HepG2 (cell line): ENCODE results near the gene SECTM1. TPM values are rescaled to one million over a fixed set of nuclear protein-coding genes. Genes with fewer than 3 reads are reported as not detected.

Source experiments
- AHR ChIP-seq: IDR thresholded peaks from 2 replicates; pipeline ENCODE4 v1.6.1; 2018; ENCODE audit warnings: missing genetic modification reagents, missing compliant biosample characterization
- EHMT2 ChIP-seq: fragments of 200-600 bp; sonication (generic); IDR thresholded peaks from 2 replicates; pipeline ENCODE4 v1.7.0; 2017; ENCODE audit warnings: antibody characterized with exemption, low read depth, low read length, borderline replicate concordance
- HOMEZ ChIP-seq: IDR thresholded peaks from 2 replicates; pipeline ENCODE4 v1.6.1; 2016; ENCODE audit warnings: low read depth
- HOXA9 ChIP-seq: sonication (generic); formaldehyde crosslinking; IDR thresholded peaks from 2 replicates; pipeline ENCODE4 v1.8.1; 2022; ENCODE audit warnings: missing genetic modification reagents, mild to moderate bottlenecking, moderate library complexity, borderline replicate concordance
- IRF2 ChIP-seq: IDR thresholded peaks from 2 replicates; pipeline ENCODE4 v1.6.1; 2018; ENCODE audit warnings: missing genetic modification reagents, missing compliant biosample characterization
- JDP2 ChIP-seq: sonication (generic); formaldehyde crosslinking; IDR thresholded peaks from 2 replicates; pipeline ENCODE4 v1.8.1; 2022; ENCODE audit warnings: missing genetic modification reagents, borderline replicate concordance
- KLF6 ChIP-seq: IDR thresholded peaks from 2 replicates; pipeline ENCODE4 v1.8.0; 2016; ENCODE audit warnings: missing biosample characterization, missing genetic modification reagents
- MAZ ChIP-seq, 2 experiments: sonication (generic) in 1 of 2; formaldehyde crosslinking in 1 of 2; IDR thresholded peaks; 2 replicates each; pipeline versions ENCODE4 v1.5.0 to v1.6.1; 2012 to 2020; ENCODE audit warnings: low read depth in 2 of 2, mild to moderate bottlenecking in 2 of 2, borderline replicate concordance in 1 of 2, improper control_type of control experiment in 1 of 2, low read length in 1 of 2, missing genetic modification reagents in 1 of 2, moderate library complexity in 1 of 2
- MEF2D ChIP-seq: sonication (generic); formaldehyde crosslinking; IDR thresholded peaks from 2 replicates; pipeline ENCODE4 v1.5.1; 2020; ENCODE audit warnings: mild to moderate bottlenecking, missing genetic modification reagents
- PAWR ChIP-seq: sonication (generic); formaldehyde crosslinking; IDR thresholded peaks from 2 replicates; pipeline ENCODE4 v1.4.0; 2020; ENCODE audit warnings: missing genetic modification reagents, mild to moderate bottlenecking, borderline replicate concordance
- ZBTB34 ChIP-seq: sonication (generic); formaldehyde crosslinking; IDR thresholded peaks from 2 replicates; pipeline ENCODE4 v1.8.0; 2022; ENCODE audit warnings: mild to moderate bottlenecking, missing genetic modification reagents
- ZBTB49 ChIP-seq: sonication (generic); formaldehyde crosslinking; IDR thresholded peaks from 2 replicates; pipeline ENCODE4 v1.4.0; 2020; ENCODE audit warnings: missing genetic modification reagents, borderline replicate concordance
- ZFP62 ChIP-seq: sonication (generic); formaldehyde crosslinking; IDR thresholded peaks from 2 replicates; pipeline ENCODE4 v1.4.0; 2020; ENCODE audit warnings: missing genetic modification reagents
- ZNF274 ChIP-seq: sonication (generic); formaldehyde crosslinking; IDR thresholded peaks from 2 replicates; pipeline ENCODE4 v1.5.1; 2020; ENCODE audit warnings: mild to moderate bottlenecking, missing genetic modification reagents
- ZNF292 ChIP-seq: sonication (generic); formaldehyde crosslinking; IDR thresholded peaks from 2 replicates; pipeline ENCODE4 v1.8.1; 2022; ENCODE audit warnings: mild to moderate bottlenecking, low read depth, missing genetic modification reagents, borderline replicate concordance
- ZNF550 ChIP-seq: sonication (generic); formaldehyde crosslinking; IDR thresholded peaks from 2 replicates; pipeline ENCODE4 v1.4.0; 2020; ENCODE audit warnings: mild to moderate bottlenecking, missing genetic modification reagents, borderline replicate concordance
- ZNF557 ChIP-seq: sonication (generic); formaldehyde crosslinking; IDR thresholded peaks from 2 replicates; pipeline ENCODE4 v1.4.0; 2020; ENCODE audit warnings: missing genetic modification reagents
- ZUFSP ChIP-seq: sonication (generic); formaldehyde crosslinking; IDR thresholded peaks from 2 replicates; pipeline ENCODE4 v1.9.0; 2021; ENCODE audit warnings: missing genetic modification reagents, mild to moderate bottlenecking, borderline replicate concordance
- polyA plus RNA-seq, 8 experiments: library from polyadenylated mRNA; depleted of rRNA in 3 of 8; stranded (reverse) in 7 of 8; unstranded in 1 of 8; fragments of >200 nt; fragmentation: Illumina TruSeq in 4 of 8; extraction: Trizol in 4 of 8; gene quantifications; 2 replicates each; pipeline versions ENCODE4 v1.2.1 to v1.2.3, GENCODE V29; 2011 to 2016; ENCODE audit warnings: low read depth in 4 of 8, missing spikeins in 1 of 8, mixed read lengths in 1 of 8; ENCODE audit not compliant: insufficient read depth in 1 of 8
- total RNA-seq, 5 experiments: library from RNA; depleted of rRNA; stranded (reverse); fragments of >200 nt; fragmentation: Illumina TruSeq; extraction: Trizol; gene quantifications; 2 replicates each; pipeline ENCODE4 v1.2.3, GENCODE V29; 2016; ENCODE audit warnings: low read depth in 1 of 5
- TF ChIP-seq, protein P1 (sequence below): IDR thresholded peaks from 2 replicates; pipeline ENCODE4 v1.6.1; 2018; ENCODE audit warnings: missing genetic modification reagents, mild to moderate bottlenecking, missing compliant biosample characterization

Gene SECTM1
- total and polyA plus RNA-seq, 2 of the 13 experiments (the other 11 are each of a cell fraction or from before 2014, with no cell fraction given) = 3.5 to 5.3 TPM

DNA sequence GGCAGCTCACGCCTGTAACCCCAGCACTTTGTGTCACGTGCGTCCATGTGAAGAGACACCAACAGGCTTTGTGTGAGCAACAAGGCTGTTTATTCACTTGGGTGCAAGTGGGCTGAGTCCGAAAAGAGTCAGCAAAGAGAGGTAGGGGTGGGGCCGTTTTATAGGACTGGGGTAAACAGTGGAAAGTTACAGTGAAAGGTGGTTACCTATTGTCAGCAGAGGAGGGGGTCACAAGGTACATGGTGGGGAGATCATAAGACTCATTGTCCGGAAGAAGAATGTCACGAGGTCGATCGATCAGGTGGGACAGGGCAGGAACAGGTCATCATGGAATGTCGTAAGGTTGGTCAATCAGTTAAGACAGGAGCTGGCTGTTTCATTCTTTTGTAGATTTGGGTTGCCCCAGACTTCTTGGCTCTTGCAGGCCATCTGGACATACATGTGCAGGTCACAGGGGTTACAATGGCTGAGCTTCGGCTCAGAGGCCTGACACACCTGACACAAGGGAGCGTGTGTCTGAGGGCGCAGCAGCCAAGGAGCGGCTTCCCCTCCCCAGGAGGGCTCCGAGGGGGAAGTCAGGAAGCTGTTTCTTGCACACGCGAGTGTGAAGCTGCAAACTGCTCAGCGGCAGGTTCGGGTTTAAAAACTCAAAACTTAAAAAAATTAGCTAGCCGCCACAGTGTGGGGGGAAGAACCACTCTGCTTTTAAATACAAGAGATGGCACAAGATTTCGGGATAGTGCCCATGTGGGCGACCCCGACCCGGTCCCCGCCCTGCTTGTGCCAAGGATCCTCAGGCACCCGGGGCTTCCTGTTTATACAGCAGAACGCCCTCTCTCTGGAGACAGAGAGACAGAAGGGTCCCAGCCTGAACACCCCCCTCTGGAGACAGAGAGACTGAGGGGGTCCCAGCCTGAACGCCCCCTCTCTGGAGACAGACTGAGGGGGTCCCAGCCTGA, 13.1 kb upstream of the SECTM1 start (continued):
- TF ChIP-seq, protein P1, sequence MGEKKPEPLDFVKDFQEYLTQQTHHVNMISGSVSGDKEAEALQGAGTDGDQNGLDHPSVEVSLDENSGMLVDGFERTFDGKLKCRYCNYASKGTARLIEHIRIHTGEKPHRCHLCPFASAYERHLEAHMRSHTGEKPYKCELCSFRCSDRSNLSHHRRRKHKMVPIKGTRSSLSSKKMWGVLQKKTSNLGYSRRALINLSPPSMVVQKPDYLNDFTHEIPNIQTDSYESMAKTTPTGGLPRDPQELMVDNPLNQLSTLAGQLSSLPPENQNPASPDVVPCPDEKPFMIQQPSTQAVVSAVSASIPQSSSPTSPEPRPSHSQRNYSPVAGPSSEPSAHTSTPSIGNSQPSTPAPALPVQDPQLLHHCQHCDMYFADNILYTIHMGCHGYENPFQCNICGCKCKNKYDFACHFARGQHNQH (CRISPR knock-in tag) = peak; percentile 94
- TF ChIP-seq MEF2D (CRISPR knock-in tag) = peak; percentile 97
- peak; percentile 68; the same call in 1 of the 2 replicates for TF ChIP-seq MAZ (IDR thresholded peaks at IDR 0.05; ENCODE audit: borderline replicate concordance, low read depth, low read length)
- TF ChIP-seq MAZ (CRISPR knock-in tag; IDR thresholded peaks at IDR 0.05; ENCODE audit: low read depth) = peak; percentile 91
- TF ChIP-seq ZBTB34 (CRISPR knock-in tag) = peak; percentile 90
- peak; percentile 40; the same call in 1 of the 2 replicates for TF ChIP-seq ZNF274 (CRISPR knock-in tag)
- TF ChIP-seq ZFP62 = no peak
- TF ChIP-seq ZUFSP (CRISPR knock-in tag) = no peak
- TF ChIP-seq PAWR (CRISPR knock-in tag) = no peak
- TF ChIP-seq AHR = peak; percentile 21
- TF ChIP-seq EHMT2 = no peak
- TF ChIP-seq IRF2 = peak; percentile 99
- TF ChIP-seq ZBTB49 (CRISPR knock-in tag) = no peak; the same call in 1 of the 2 replicates
- no peak for TF ChIP-seq JDP2 (CRISPR knock-in tag)
- TF ChIP-seq ZNF292 (CRISPR knock-in tag) = peak; percentile 80; the same call in 1 of the 2 replicates
- peak; percentile 68 for TF ChIP-seq HOMEZ (CRISPR knock-in tag)
- no peak for TF ChIP-seq HOXA9 (CRISPR knock-in tag)
- no peak; the same call in 1 of the 2 replicates for TF ChIP-seq ZNF550 (CRISPR knock-in tag)
- no peak for TF ChIP-seq ZNF557 (CRISPR knock-in tag)
- peak; percentile 98 for TF ChIP-seq KLF6 (CRISPR knock-in tag)
